Neural progenitor cell (in vitro differentiated cells): Measurements from ENCODE around the gene PNMA8C. TPM values are rescaled to one million over a fixed set of nuclear protein-coding genes. Genes with fewer than 3 reads are reported as not detected.

ENCODE experiments used
- DNase-seq: peaks from one replicate; pipeline ENCODE4 v3.0.0-alpha.2; 2016; ENCODE audit warnings: low spot score
- H2AFZ ChIP-seq: fragments of 200-600 bp; sonication (generic); replicated peaks from 2 replicates; pipeline ENCODE4 v1.6.1; 2016; ENCODE audit warnings: antibody characterized with exemption
- H3F3A ChIP-seq: fragments of 200-600 bp; sonication (generic); 2 replicates; pipeline ENCODE4 v1.6.1; 2016; ENCODE audit warnings: antibody characterized with exemption, low read depth
- H3K27ac ChIP-seq: fragments of 200-600 bp; sonication (generic); 2 replicates; pipeline ENCODE4 v1.5.1; 2016; ENCODE audit warnings: mild to moderate bottlenecking
- H3K27me3 ChIP-seq: fragments of 200-600 bp; sonication (generic); 2 replicates; pipeline ENCODE4 v1.6.1; 2016; ENCODE audit warnings: mild to moderate bottlenecking, moderate library complexity
- H3K36me3 ChIP-seq: fragments of 200-600 bp; sonication (generic); 2 replicates; pipeline ENCODE4 v1.5.1; 2016
- H3K4me1 ChIP-seq: fragments of 200-600 bp; sonication (generic); 2 replicates; pipeline ENCODE4 v1.6.1; 2016; ENCODE audit warnings: mixed run types
- H3K4me2 ChIP-seq: fragments of 200-600 bp; sonication (generic); 2 replicates; pipeline ENCODE4 v1.6.1; 2016
- H3K4me3 ChIP-seq: fragments of 200-600 bp; sonication (generic); 2 replicates; pipeline ENCODE4 v1.5.1; 2016
- H3K79me2 ChIP-seq: fragments of 200-600 bp; sonication (generic); 2 replicates; pipeline ENCODE4 v1.6.1; 2016; ENCODE audit warnings: low read depth
- H3K9ac ChIP-seq: fragments of 200-600 bp; sonication (generic); 2 replicates; pipeline ENCODE4 v1.6.1; 2016
- H3K9me3 ChIP-seq: fragments of 200-600 bp; sonication (generic); 2 replicates; pipeline ENCODE4 v1.5.1; 2016; ENCODE audit warnings: low read depth
- H4K20me1 ChIP-seq: fragments of 200-600 bp; sonication (generic); 2 replicates; pipeline ENCODE4 v1.6.1; 2016; ENCODE audit warnings: low read depth
- H3K27ac Mint-ChIP-seq: 3 replicates; pipeline ENCODE4 v1.8.0; 2021; ENCODE audit warnings: mixed read lengths
- H3K27me3 Mint-ChIP-seq: 2 replicates; pipeline ENCODE4 v1.8.0; 2022; ENCODE audit warnings: low read depth, mild to moderate bottlenecking, inconsistent platforms, moderate library complexity, mixed read lengths; ENCODE audit not compliant: insufficient read depth
- H3K36me3 Mint-ChIP-seq: 3 replicates; pipeline ENCODE4 v1.8.0; 2021; ENCODE audit warnings: mixed read lengths
- H3K4me1 Mint-ChIP-seq: 3 replicates; pipeline ENCODE4 v1.8.0; 2021; ENCODE audit warnings: mixed read lengths
- H3K4me3 Mint-ChIP-seq: 3 replicates; pipeline ENCODE4 v1.8.0; 2021; ENCODE audit warnings: mild to moderate bottlenecking, moderate library complexity, mixed read lengths
- H3K9me3 Mint-ChIP-seq: 3 replicates; pipeline ENCODE4 v1.8.0; 2020; ENCODE audit warnings: mixed read lengths
- CTCF ChIP-seq: fragments of 200-600 bp; sonication (generic); IDR thresholded peaks from 2 replicates; pipeline ENCODE4 v1.5.1; 2017; ENCODE audit warnings: antibody characterized with exemption, mild to moderate bottlenecking
- EZH2 ChIP-seq: fragments of 200-600 bp; sonication (generic); IDR thresholded peaks from 2 replicates; pipeline ENCODE4 v1.6.1; 2017; ENCODE audit warnings: antibody characterized with exemption, mild to moderate bottlenecking, moderate library complexity
- EZH2phosphoT487 ChIP-seq: fragments of 200-600 bp; sonication (generic); IDR thresholded peaks from 2 replicates; pipeline ENCODE4 v1.6.1; 2017; ENCODE audit warnings: antibody characterized with exemption
- total RNA-seq: library from RNA; depleted of rRNA; stranded (reverse); fragments of >200 nt; gene quantifications from 2 replicates; pipeline ENCODE4 v1.2.3, GENCODE V29; 2015; ENCODE audit warnings: low replicate concordance

PNMA8C gene
- total RNA-seq, 1 donor from 2014 or later: 0.58 TPM

- Mint-ChIP-seq H3K4me1 (peaks cover 75% of the 10 kb centered on the region), H3K27me3 (peaks cover 25% of the 10 kb centered on the region), H3K9me3 (no peaks in the 10 kb centered on the region), H3K4me3 (no peak overlapping the region), H3K27ac (no peak overlapping the region), H3K36me3 (peaks cover 10% of the 10 kb centered on the region)
- TF ChIP-seq EZH2: no peak
- TF ChIP-seq CTCF: no peak
- TF ChIP-seq EZH2phosphoT487: no peak
- H3K9ac ChIP-seq: no peak overlapping the region
- no peak overlapping the region for H3K4me3 ChIP-seq
- DNase-seq: no peak
- H2AFZ ChIP-seq: no peak overlapping the region
- H3K27ac ChIP-seq: no peak overlapping the region
- H3F3A ChIP-seq: peaks cover 34% of the 10 kb centered on the region
- peaks cover 30% of the 10 kb centered on the region for H3K4me1 ChIP-seq
- H3K79me2 ChIP-seq: peaks cover 9% of the 10 kb centered on the region
- H3K36me3 ChIP-seq: no peaks in the 10 kb centered on the region
- no peaks in the 10 kb centered on the region for H3K9me3 ChIP-seq
- peaks cover 71% of the 10 kb centered on the region for H3K27me3 ChIP-seq
- peaks cover 20% of the 10 kb centered on the region for H4K20me1 ChIP-seq
- no peak overlapping the region for H3K4me2 ChIP-seq
These were observed 19.5 kb downstream of the PNMA8C start for GRCh38 chr19:46409191-46409590.

GRCh38 chr19:46408664-46409039 is 20.1 kb downstream of the PNMA8C start:
- Histone ChIP-seq H3K9me3 (no peaks in the 10 kb centered on the region), H3K79me2 (peaks cover 9% of the 10 kb centered on the region), H3K9ac (no peak overlapping the region), H2AFZ (peak overlapping the region; percentile 19), H3K27me3 (peaks cover 76% of the 10 kb centered on the region), H4K20me1 (peaks cover 20% of the 10 kb centered on the region), H3K4me1 (peaks cover 25% of the 10 kb centered on the region), H3K36me3 (no peaks in the 10 kb centered on the region), H3F3A (peaks cover 34% of the 10 kb centered on the region), H3K4me2 (peak overlapping the region; percentile 72), H3K4me3 (peak overlapping the region; percentile 31), H3K27ac (no peak overlapping the region)
- H3K4me1 Mint-ChIP-seq: peaks cover 75% of the 10 kb centered on the region
- no peaks in the 10 kb centered on the region for H3K9me3 Mint-ChIP-seq
- peaks cover 10% of the 10 kb centered on the region for H3K36me3 Mint-ChIP-seq
- H3K27ac Mint-ChIP-seq: peak overlapping the region; percentile 86
- DNase-seq: peak; percentile 44
- TF ChIP-seq CTCF: no peak
- no peak for TF ChIP-seq EZH2
- TF ChIP-seq EZH2phosphoT487: no peak
- H3K4me3 Mint-ChIP-seq: peak overlapping the region; percentile 66
- H3K27me3 Mint-ChIP-seq: peaks cover 25% of the 10 kb centered on the region

- Histone ChIP-seq H3K9ac (no peak overlapping the region), H3K27ac (no peak overlapping the region), H3K4me3 (peak overlapping the region; percentile 31), H3K27me3 (peaks cover 81% of the 10 kb centered on the region), H4K20me1 (peaks cover 20% of the 10 kb centered on the region), H3K4me1 (peaks cover 25% of the 10 kb centered on the region), H3K9me3 (no peaks in the 10 kb centered on the region), H3K4me2 (peak overlapping the region; percentile 72), H3F3A (peaks cover 38% of the 10 kb centered on the region), H3K36me3 (no peaks in the 10 kb centered on the region), H2AFZ (peak overlapping the region; percentile 19), H3K79me2 (peaks cover 9% of the 10 kb centered on the region)
- Mint-ChIP-seq H3K4me1 (peaks cover 75% of the 10 kb centered on the region), H3K9me3 (no peaks in the 10 kb centered on the region), H3K36me3 (peaks cover 10% of the 10 kb centered on the region), H3K27me3 (peaks cover 26% of the 10 kb centered on the region), H3K4me3 (peak overlapping the region; percentile 66), H3K27ac (peak overlapping the region; percentile 86)
- DNase-seq: no peak
- TF ChIP-seq CTCF (no peak), EZH2phosphoT487 (no peak), EZH2 (no peak)
These were observed 20.7 kb downstream of the PNMA8C start for GRCh38 chr19:46407856-46408663.
